GM10847 (cell line): ENCODE data around the gene GDF10.

Source experiments
- POLR2A ChIP-seq: IDR thresholded peaks from 2 replicates; pipeline ENCODE4 v1.6.1; 2011; ENCODE audit not compliant: insufficient read length; ENCODE audit errors: extremely low read depth

Gene GDF10

DNA sequence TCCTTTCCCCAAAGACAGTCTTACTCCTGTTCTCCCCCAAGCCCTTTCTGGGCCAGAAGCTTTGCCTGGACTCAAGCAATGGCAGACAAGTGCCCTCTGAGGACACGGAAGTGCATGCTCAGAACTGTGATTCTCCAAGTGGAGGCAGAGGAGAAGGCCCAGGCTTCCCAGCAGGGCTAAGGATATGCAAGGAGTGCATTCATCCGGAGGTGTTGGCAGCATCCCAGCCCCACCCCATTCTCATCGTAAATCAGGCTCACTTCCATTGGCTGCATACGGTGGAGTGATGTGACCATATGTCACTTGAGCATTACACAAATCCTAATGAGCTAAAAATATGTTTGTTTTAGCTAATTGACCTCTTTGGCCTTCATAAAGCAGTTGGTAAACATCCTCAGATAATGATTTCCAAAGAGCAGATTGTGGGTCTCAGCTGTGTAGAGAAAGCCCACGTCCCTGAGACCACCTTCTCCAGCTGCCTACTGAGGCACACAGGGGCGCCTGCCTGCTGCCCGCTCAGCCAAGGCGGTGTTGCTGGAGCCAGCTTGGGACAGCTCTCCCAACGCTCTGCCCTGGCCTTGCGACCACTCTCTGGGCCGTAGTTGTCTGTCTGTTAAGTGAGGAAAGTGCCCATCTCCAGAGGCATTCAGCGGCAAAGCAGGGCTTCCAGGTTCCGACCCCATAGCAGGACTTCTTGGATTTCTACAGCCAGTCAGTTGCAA, 46.7 kb downstream of the GDF10 start:
- no peak for TF ChIP-seq POLR2A

DNA sequence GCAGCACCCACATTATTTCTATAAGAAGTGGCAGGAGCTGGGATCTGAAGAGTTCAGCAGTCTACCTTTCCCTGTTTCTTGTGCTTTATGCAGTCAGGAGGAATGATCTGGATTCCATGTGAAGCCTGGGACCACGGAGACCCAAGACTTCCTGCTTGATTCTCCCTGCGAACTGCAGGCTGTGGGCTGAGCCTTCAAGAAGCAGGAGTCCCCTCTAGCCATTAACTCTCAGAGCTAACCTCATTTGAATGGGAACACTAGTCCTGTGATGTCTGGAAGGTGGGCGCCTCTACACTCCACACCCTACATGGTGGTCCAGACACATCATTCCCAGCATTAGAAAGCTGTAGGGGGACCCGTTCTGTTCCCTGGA, 47.3 kb downstream of the GDF10 start:
- TF ChIP-seq POLR2A: no peak

DNA sequence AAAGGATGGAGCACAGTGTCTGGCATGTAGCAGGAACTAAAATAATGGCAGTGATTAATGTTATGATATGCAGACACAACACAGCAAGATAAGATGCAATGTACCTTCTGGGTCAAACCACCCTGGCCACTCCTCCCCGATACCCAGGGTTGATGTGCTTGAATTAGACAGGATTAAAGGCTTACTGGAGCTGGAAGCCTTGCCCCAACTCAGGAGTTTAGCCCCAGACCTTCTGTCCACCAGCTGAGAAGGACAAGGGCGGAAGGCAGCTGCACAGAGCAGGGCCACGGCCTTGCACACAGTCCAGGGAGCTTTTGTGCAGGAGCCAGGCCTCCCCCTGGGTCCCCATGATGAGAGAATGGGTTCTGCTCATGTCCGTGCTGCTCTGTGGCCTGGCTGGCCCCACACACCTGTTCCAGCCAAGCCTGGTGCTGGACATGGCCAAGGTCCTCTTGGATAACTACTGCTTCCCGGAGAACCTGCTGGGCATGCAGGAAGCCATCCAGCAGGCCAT, 48.2 kb downstream of the GDF10 start, which contains the start of gene RBP3:
RBP3 (plus strand) TSS at position 226 of the 514 bp plus-strand sequence; CDS start at position 348, 122 bp downstream.
- no peak for TF ChIP-seq POLR2A

DNA sequence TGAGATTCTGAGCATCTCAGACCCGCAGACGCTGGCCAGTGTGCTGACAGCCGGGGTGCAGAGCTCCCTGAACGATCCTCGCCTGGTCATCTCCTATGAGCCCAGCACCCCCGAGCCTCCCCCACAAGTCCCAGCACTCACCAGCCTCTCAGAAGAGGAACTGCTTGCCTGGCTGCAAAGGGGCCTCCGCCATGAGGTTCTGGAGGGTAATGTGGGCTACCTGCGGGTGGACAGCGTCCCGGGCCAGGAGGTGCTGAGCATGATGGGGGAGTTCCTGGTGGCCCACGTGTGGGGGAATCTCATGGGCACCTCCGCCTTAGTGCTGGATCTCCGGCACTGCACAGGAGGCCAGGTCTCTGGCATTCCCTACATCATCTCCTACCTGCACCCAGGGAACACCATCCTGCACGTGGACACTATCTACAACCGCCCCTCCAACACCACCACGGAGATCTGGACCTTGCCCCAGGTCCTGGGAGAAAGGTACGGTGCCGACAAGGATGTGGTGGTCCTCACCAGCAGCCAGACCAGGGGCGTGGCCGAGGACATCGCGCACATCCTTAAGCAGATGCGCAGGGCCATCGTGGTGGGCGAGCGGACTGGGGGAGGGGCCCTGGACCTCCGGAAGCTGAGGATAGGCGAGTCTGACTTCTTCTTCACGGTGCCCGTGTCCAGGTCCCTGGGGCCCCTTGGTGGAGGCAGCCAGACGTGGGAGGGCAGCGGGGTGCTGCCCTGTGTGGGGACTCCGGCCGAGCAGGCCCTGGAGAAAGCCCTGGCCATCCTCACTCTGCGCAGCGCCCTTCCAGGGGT, 48.9 kb downstream of the GDF10 start:
- no peak for TF ChIP-seq POLR2A

DNA sequence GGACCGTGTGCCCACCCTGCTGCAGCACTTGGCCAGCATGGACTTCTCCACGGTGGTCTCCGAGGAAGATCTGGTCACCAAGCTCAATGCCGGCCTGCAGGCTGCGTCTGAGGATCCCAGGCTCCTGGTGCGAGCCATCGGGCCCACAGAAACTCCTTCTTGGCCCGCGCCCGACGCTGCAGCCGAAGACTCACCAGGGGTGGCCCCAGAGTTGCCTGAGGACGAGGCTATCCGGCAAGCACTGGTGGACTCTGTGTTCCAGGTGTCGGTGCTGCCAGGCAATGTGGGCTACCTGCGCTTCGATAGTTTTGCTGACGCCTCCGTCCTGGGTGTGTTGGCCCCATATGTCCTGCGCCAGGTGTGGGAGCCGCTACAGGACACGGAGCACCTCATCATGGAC, 49.5 kb downstream of the GDF10 start:
- TF ChIP-seq POLR2A: no peak

DNA sequence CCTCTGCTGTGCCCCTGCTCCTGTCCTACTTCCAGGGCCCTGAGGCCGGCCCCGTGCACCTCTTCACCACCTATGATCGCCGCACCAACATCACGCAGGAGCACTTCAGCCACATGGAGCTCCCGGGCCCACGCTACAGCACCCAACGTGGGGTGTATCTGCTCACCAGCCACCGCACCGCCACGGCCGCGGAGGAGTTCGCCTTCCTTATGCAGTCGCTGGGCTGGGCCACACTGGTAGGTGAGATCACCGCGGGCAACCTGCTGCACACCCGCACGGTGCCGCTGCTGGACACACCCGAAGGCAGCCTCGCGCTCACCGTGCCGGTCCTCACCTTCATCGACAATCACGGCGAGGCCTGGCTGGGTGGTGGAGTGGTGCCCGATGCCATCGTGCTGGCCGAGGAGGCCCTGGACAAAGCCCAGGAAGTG, 50.0 kb downstream of the GDF10 start:
- TF ChIP-seq POLR2A: no peak

DNA sequence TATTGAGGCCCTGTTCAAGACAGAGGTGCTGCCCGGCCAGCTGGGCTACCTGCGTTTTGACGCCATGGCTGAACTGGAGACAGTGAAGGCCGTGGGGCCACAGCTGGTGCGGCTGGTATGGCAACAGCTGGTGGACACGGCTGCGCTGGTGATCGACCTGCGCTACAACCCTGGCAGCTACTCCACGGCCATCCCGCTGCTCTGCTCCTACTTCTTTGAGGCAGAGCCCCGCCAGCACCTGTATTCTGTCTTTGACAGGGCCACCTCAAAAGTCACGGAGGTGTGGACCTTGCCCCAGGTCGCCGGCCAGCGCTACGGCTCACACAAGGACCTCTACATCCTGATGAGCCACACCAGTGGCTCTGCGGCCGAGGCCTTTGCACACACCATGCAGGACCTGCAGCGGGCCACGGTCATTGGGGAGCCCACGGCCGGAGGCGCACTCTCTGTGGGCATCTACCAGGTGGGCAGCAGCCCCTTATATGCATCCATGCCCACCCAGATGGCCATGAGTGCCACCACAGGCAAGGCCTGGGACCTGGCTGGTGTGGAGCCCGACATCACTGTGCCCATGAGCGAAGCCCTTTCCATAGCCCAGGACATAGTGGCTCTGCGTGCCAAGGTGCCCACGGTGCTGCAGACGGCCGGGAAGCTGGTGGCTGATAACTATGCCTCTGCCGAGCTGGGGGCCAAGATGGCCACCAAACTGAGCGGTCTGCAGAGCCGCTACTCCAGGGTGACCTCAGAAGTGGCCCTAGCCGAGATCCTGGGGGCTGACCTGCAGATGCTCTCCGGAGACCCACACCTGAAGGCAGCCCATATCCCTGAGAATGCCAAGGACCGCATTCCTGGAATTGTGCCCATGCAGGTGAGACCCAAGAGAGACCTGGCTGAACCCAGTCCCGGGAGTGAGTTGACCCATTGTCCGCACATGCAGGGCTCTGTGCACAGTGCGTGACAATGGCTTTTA, 51.0 kb downstream of the GDF10 start:
- no peak for TF ChIP-seq POLR2A

DNA sequence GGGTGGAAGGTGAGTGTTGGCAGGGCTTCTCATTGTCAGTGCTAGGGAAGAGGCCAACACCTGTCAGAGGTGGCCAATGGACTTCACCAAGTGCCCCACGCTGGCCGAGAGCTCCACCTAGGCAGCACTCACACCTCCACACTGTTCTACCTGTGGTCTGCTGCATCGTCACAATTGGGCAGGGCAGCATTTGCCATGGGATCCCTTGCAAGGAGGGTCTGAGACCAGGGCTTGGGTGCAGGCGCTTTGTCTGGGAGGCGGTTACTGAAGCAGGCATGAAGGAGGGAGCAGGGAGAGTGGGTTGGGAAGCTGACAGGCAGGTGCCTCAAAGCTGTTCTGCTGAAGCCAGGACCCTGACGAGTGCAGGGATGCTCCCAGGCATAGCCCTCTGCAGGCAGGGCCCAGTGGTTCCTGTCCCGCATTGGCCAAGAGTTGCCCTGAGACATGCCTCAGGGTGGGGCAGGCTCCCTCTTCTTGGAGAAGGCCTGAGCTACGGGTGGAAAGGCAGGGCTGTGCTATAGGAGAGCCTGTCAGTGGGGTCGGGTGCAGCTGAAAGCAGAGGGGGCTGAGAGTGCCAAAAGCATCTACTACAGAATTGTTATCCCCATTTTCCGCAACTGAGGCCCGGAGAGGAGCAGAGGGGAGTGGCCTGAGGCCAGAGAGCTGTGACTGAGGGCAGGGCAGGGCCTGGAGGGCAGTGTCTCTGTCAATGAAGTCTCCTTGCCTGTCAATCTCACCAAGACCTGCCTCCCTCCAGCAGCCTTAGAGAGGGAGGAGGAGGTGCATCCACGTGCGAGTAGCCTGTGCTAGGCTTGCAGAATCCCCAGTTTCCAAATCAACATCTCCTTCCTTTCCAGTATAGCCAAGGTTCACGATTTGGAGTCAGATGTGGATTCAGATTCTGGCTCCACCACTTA, 52.2 kb downstream of the GDF10 start:
- TF ChIP-seq POLR2A: no peak

DNA sequence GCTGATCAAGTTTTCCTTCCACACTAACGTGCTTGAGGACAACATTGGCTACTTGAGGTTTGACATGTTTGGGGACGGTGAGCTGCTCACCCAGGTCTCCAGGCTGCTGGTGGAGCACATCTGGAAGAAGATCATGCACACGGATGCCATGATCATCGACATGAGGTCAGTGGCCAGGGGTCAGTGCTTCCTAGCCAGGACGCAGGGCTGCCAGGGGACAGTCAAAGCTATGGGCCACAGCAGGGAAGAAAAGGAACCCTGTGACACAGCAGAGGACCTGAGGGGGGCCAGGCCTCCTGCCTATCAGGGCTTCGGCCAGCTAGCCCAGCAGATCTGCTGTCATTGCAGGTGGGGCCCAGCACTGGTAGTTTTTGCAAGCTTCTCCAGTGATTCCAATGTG, 53.4 kb downstream of the GDF10 start:
- TF ChIP-seq POLR2A: no peak

DNA sequence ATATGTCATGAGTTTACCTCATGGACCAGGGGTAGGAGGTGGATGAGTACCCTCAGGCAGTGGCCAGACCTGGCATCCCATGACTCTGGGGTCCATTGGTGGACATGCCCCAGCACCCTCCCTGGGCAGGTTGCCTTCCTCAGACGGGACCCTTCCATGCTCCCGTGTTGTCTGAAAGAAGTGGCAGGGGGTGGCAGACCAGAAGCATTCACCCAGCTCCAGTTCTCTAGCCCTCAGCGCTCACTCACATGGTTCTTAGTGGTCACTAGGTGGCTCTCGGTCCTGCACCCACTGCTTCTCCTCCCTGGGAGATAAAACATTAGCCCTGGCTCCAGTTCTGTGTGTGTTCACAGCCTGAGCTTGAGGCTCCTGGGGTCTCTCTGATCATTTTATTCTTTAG, 54.2 kb downstream of the GDF10 start:
- no peak for TF ChIP-seq POLR2A

DNA sequence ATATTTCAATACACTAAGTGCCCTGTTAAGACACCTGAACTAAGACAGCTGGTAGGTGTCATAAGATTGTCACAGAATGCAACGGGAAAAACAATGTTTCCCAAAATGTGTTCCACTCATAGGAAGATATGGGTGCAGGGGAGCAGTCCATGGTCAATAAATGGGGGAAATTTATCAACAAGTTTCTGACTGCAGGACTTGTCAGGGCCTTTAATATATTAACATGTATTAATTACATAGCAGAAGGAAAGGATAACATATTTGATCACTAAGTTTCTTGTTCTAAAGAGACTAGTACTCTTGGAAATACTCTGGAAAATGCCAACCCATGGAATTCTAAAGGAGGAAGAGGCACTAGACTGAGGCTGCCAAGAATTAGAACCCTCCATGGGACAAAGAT, 54.9 kb downstream of the GDF10 start:
- no peak for TF ChIP-seq POLR2A

DNA sequence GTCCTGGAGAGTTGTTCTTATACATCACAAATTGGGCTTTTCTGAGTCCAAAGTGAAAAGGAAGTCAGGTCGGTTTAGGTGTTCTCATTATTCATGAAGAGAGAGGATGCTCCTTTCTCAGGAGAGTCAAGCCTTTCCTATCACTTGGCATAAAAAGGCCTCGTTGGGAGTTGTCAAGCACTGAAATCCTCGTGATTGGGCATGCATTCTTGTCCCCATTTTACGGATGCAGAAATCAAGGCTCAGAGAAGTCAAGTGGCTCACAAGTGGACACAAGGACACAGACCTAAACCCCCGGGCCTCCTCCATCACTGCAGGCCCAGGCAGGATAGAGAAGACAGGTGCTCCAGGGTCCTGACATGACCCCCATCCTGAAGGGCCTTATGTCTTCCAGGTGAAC, 56.7 kb downstream of the GDF10 start:
- no peak for TF ChIP-seq POLR2A

DNA sequence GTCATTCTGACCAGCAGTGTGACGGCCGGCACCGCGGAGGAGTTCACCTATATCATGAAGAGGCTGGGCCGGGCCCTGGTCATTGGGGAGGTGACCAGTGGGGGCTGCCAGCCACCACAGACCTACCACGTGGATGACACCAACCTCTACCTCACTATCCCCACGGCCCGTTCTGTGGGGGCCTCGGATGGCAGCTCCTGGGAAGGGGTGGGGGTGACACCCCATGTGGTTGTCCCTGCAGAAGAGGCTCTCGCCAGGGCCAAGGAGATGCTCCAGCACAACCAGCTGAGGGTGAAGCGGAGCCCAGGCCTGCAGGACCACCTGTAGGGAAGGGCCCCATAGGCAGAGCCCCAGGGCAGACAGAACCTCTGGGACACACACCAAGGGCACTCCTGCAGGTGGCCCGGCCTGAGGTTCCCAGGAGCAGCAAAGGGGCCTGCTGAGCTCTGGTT, 57.2 kb downstream of the GDF10 start:
- TF ChIP-seq POLR2A: no peak

DNA sequence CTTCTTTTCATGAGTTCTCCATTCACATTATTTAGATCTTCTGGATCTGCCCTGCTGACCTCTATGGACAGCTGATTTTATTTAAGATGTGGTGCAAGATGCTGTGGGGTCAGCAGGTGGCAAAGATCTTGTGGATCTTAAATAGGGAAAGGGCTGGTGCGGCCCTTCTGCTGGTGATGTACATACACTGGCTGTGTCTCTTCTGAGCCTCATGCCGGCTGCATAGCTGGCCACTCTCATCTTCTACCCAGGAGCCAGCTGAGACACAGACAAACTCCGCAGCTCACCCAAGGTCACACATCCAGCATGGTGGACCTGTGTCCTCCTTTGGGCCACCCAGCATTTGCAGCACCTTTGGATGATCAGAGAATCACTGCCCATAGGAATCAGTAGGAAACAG, 57.9 kb downstream of the GDF10 start:
- no peak for TF ChIP-seq POLR2A
